ENCODE results near the gene CFAP206.
"Not testable (repeated sequence)": the region's sequence is repeated elsewhere in the genome, so short reads cannot be mapped to it uniquely, and the experiment has no call there.

The CFAP206 gene

DNA sequence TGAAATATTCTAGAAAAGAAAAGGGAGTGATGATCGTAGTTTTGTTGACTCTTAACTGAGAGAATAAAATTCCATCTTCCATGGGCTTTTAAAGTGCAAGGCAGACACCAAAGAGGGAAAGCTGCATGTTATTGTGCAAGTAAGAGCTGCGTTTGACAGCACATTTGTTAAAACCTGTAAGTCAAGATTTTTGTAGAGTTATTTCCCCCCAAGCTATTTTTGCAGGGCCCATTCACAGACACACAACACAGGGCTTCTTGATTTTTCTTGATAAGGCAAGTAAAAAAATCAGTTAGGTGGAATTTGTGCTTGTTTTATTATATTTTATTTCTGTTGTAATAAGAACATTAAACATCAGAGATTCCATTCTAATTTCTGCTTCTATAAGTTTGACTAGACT lies 13.8 kb downstream of the CFAP206 start:
- no peak for DNase-seq

GRCh38 chr6:87426789-87427188 lies 19.0 kb downstream of the CFAP206 start:
- DNase-seq, result no peak

- DNase-seq, result no peak
Measured at GRCh38 chr6:87430499-87430898, 22.7 kb downstream of the CFAP206 start.

- DNase-seq, result no peak
Measured at GRCh38 chr6:87431263-87431662, 23.5 kb downstream of the CFAP206 start.

GRCh38 chr6:87436435-87436834 lies 28.7 kb downstream of the CFAP206 start:
- DNase-seq, result peak; percentile 52

GRCh38 chr6:87441711-87442110 lies 33.9 kb downstream of the CFAP206 start:
- no peak for DNase-seq

DNA sequence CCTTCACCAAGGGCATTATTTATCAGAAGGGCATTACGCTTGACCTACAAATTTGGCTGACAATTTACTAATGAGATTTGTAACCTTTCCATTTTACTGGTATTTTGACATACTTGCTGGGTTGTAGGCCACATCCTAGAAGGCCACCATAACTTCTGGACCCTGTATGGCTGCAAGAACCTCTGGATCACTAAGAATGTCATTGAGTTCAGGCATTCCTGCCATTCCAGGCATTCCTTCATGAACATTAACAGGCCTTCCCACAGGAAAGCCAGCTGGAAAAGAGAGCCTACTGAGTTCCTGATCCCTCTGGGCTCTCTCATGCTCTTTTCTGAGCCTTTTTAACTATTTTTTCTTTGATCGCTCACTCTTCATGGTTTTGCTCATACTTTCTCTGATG lies 36.6 kb downstream of the CFAP206 start:
- no peak for DNase-seq

DNA sequence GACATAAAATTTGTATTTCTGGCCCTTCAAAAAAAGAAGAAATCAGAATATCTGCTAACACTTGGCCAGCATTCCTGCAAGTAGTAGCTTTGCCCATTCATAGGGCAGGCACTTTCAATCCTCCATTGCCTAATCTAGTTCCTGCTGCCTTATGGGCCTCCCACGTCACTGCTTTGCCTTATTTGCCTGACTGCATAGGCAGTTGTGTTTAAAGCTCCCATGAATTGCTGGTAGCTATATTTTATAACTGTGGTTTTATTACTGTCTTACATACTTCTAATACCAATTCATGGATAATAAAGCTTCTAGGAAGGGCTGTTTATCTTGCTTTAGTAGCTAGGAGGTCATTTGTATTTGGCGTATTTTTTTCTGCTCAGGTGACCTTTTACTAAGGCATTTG lies 57.3 kb downstream of the CFAP206 start:
- no peak for DNase-seq

DNA sequence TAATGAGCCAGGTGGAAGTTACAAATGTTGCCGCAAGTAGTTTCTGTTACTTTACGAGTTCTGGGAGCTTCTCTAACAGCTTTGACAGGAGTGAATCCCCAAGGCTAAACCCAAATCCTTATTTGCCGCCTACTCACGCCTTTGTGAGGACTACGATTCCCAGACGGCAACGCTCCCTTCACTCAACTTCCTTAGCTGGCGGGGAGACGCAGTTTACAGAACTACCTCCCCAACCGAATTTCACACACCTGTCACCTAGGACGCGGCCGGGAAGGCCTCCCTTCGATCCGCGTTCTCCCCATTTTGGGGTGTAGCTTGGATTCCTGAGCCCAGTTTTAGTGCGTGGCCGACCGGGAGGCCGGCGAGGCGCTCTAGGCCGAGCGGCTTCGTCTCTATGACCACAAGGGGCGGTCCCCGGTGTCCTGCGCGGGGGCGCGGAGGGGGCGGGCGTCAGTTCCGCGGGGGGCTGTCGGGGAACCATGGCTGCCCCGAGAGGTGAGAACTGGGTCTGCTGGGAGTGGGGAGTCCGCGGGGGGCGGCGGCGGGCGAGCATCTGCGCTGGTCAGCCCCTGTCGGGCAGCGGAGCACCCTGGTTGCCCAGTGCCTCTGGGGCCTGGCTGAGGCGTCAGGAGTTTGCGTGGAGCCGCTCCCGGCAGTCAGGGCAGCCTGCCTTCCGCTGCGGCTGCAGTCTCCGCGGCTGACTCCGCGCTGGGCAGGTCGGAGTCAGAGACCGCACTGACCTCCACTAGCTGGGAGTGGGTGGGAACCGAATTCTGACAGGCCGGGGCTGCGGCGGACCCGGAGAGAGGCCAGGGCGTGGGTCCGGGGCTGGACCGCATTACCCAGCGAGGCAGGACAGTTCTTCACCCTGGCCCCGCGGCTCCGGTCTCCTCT lies 65.0 kb downstream of the CFAP206 start, which contains the start of gene SLC35A1:
Gene SLC35A1, plus strand, starts transcription at position 450 of the 894 bp plus-strand sequence. Its CDS starts 30 bp downstream, at position 480.
- DNase-seq, result peak; percentile 83

- DNase-seq, result no peak
Measured at GRCh38 chr6:87473419-87473903, 65.7 kb downstream of the CFAP206 start.

DNA sequence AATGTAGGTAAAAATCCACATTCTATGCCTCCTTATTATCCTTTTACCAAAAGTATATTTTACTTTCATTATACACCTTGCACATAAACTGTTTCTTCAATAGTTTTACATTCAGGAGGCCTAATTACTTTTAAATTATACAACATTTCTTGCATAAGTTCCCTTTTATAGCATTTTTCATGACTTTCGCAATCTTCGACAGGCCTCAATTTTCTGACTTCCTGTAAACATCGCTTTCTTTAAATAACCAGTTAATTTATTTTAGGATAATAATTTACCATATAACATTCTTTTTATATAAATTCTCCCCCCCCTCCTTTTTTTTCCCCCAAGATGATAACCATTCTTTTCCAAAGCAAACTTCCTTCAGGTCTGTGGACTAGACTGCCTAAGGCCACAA lies 74.2 kb downstream of the CFAP206 start:
- DNase-seq, result peak; percentile 60

DNA sequence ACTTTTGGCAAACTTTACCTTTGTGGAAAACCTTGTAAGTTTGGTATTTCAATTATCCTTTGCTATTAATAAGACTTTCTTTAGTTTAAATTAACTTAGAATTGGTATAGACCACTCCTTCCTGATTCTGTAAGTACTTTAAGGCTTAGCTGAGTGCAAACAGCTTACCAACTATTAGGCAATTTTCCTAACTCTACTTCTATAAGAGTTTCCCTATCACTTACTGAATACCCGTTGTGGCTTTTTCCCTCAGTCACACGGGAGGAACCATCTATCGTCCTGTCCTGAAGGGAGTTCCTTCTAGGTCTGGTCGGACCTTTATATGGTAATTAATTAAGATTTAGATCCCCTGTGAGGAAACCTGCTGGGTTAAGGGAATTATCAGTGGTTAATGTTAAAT lies 74.6 kb downstream of the CFAP206 start:
- DNase-seq, result peak; percentile 58

GRCh38 chr6:87483929-87484328 lies 76.2 kb downstream of the CFAP206 start:
- DNase-seq, result peak; percentile 8

DNA sequence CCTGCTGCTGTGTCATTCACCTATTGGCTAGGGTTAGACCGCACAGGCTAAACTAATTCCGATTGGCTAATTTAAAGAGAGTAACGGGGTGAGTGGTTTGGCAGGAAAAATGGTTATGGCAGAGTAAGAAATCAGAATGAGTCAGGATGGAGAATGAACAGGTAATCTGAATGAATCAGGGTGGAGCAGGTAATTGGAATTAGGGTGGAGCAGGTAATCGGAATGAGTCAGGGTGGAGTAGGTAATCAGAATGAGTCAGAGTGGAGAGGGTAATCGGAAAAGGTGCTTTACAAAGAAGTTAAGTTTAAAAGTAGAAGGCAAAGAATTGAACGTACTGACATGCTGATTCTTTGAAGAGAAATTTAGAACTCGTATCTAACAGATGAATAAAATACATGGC lies 76.7 kb downstream of the CFAP206 start:
- no peak for DNase-seq

GRCh38 chr6:87487555-87487954 lies 79.8 kb downstream of the CFAP206 start:
- DNase-seq, result no peak

GRCh38 chr6:87489326-87489725 lies 81.6 kb downstream of the CFAP206 start:
- DNase-seq, result not testable (repeated sequence)

DNA sequence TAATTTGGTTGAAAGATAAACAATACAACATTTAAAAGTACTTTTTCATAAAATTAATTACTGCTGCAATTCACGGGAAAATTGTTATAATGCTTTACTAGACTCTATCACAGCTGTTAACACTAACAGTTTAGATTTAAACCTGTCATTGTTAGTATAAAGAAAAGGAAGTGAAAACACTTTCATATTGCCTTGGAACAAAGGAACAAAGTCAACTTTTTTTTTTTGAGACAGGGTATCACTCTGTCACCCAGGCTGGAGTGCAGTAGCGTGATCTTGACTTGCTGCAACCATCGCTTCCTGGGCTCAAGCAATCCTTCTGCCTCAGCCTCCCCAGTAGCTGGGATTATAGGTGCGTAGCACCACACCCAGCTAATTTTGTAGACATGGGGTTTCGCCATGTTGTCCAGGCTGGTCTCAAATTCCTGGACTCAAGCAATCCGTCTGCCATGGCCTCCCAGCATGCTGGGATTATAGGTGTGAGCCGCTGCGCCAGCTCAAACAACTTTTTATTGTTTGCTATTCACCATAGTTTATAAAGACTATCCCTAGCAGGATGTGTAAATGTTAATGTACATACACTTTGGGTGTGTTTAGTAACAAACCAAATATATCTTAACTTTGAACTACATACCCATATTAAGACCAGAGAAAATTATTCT lies 87.1 kb downstream of the CFAP206 start:
- DNase-seq, result no peak

GRCh38 chr6:87498048-87498447 lies 90.3 kb downstream of the CFAP206 start:
- DNase-seq, result no peak

DNA sequence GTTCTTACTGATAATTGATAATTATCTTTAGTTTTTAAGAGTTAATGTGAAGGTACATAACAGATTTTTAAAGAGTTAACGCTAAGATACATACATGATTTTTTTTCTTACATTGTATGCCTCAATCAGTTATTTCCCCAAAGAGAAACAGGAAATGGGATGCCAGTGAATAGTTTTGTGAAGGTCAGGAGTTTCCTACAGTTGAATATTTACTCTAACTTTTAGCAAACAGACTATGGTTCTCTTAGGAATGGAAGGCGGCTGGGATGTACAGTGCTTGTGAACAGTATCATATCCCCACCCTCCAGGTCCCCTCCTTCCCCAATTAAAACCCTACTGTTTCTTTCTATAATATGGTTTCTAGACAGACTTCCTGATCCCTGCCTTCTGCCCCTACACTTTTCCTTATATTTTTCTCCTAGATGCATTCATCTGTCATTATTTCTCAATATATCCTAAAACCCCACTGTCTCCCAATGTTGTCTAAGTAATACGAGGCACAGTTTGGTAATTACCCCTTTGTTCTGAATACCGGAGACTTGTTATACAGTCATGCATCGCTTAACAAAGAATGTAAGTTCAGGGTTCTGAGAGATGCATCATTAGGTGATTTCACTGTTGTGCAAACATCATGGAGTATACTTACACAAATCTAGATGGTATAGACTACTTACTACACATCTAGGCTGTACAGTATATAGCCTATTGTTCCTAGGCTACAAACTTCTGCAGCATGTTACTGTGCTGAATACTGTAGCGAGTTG lies 94.2 kb downstream of the CFAP206 start:
- no peak for DNase-seq

- DNase-seq, result no peak
Measured at GRCh38 chr6:87504441-87504840, 96.7 kb downstream of the CFAP206 start.
